Spleen (tissue), 11 donors: Measurements from ENCODE around the gene OPHN1. TPM values are rescaled to one million over a fixed set of nuclear protein-coding genes. Genes with fewer than 3 reads are reported as not detected.
"Not testable (repeated sequence)": the region's sequence is repeated elsewhere in the genome, so short reads cannot be mapped to it uniquely, and the experiment has no call there.

ENCODE experiments used
- DNase-seq: peaks from one replicate; pipeline ENCODE4 v3.0.0-alpha.2; 2020
- H3K27ac ChIP-seq, 8 donors: fragments of 200-600 bp; sonication (generic) in 7 of 8; 1 replicate in 4 of 8; 2 replicates in 4 of 8; pipeline versions ENCODE4 v1.5.0 to v1.8.0; 2016 to 2021; ENCODE audit warnings: inconsistent platforms in 4 of 8, mild to moderate bottlenecking in 4 of 8, moderate library complexity in 1 of 8
- H3K27me3 ChIP-seq, 7 donors: fragments of 200-600 bp; sonication (generic) in 6 of 7; replicated peaks in 1 of 7; 1 replicate in 4 of 7; 2 replicates in 3 of 7; pipeline versions ENCODE4 v1.5.0 to v1.8.0; 2016 to 2021; ENCODE audit warnings: inconsistent platforms in 3 of 7, mild to moderate bottlenecking in 1 of 7
- H3K36me3 ChIP-seq, 6 donors: fragments of 200-600 bp; sonication (generic) in 5 of 6; 1 replicate in 4 of 6; 2 replicates in 2 of 6; pipeline versions ENCODE4 v1.5.0 to v1.8.0; 2016 to 2021; ENCODE audit warnings: inconsistent platforms in 2 of 6
- H3K4me1 ChIP-seq, 6 donors: fragments of 200-600 bp; sonication (generic) in 5 of 6; 1 replicate in 3 of 6; 2 replicates in 3 of 6; pipeline versions ENCODE4 v1.5.0 to v1.8.0; 2016 to 2021; ENCODE audit warnings: inconsistent platforms in 3 of 6
- H3K4me3 ChIP-seq, 8 donors: fragments of 200-600 bp; sonication (generic) in 7 of 8; 1 replicate in 4 of 8; 2 replicates in 4 of 8; pipeline versions ENCODE4 v1.5.0 to v1.8.0; 2016 to 2021; ENCODE audit warnings: inconsistent platforms in 4 of 8, mild to moderate bottlenecking in 4 of 8, moderate library complexity in 2 of 8
- H3K9me3 ChIP-seq, 8 donors: fragments of 200-600 bp; sonication (generic) in 7 of 8; 1 replicate in 4 of 8; 2 replicates in 4 of 8; pipeline versions ENCODE4 v1.5.0 to v1.8.0; 2016 to 2021; ENCODE audit warnings: inconsistent platforms in 4 of 8
- POLR2A ChIP-seq, 3 donors: fragments of 450-650 bp; IDR thresholded peaks; one replicate each; pipeline ENCODE4 v1.5.1; 2017; ENCODE audit warnings: antibody characterized with exemption in 3 of 3, mild to moderate bottlenecking in 1 of 3
- POLR2AphosphoS5 ChIP-seq, 3 donors: sonication (generic); formaldehyde crosslinking; IDR thresholded peaks; one replicate each; pipeline ENCODE4 v1.5.1; 2017; ENCODE audit warnings: antibody characterized with exemption in 3 of 3
- WGBS, 5 donors: extraction: QIAGEN DNeasy Blood & Tissue Kit in 3 of 5; methylation state at CpG; one replicate each; pipeline versions ENCODE4 v1.1.5 to v1.1.7; 2013 to 2018; 5-methylcytosine and 5-hydroxymethylcytosine counted together
- intact Hi-C: fragments of 100-400 bp; cut with DNase I; formaldehyde crosslinking; loops from one replicate; pipeline ENCODE4 v1.15.0; 2023; ENCODE audit warnings: low total_unique reads
- polyA plus RNA-seq, 3 donors: library from polyadenylated mRNA; stranded (reverse); fragments of 200-250 nt; gene quantifications; one replicate each; pipeline ENCODE4 v1.2.1, GENCODE V29; 2013
- total RNA-seq, 7 donors: library from RNA; depleted of rRNA in 3 of 7; stranded (reverse); fragments of >200 nt in 3 of 7; fragmentation: NEBNext Ultra II Directional in 4 of 7; extraction: Animal tissue kit (Norgen Biotek cat#: 25700) in 4 of 7; gene quantifications; one replicate each; pipeline versions ENCODE4 v1.1.0 to v1.2.1, GENCODE V29; 2016 to 2021
- TF ChIP-seq, protein P1 (sequence below), 11 experiments: fragments of 200-600 bp in 7 of 11; fragments of 450-650 bp in 4 of 11; sonication (generic) in 4 of 11; IDR thresholded peaks in 8 of 11; conservative IDR thresholded peaks in 3 of 11; 1 replicate in 7 of 11; 2 replicates in 4 of 11; pipeline versions ENCODE4 v1.4.0 to v1.8.0; 2016 to 2021; ENCODE audit warnings: antibody characterized with exemption in 11 of 11, inconsistent platforms in 4 of 11, mild to moderate bottlenecking in 1 of 11
- donor health status: healthy with polysubstance abuse.
- donor health status: DM: no; HTN: no; CAD: no; lungs with moderate emphysema.
- donor health status: DM: no; HTN: no; CAD: no.
- donor health status: Bipolar disorder and iron deficiency.
- donor health status: healthy.
- donor health status: DM: no; HTN: no; CAD: no.
- donor health status: DM: yes; HTN: yes; CAD: no.

The OPHN1 gene
- total and polyA plus RNA-seq, 10 donors: 0.20 to 4.6 (median 3.1) TPM

DNA sequence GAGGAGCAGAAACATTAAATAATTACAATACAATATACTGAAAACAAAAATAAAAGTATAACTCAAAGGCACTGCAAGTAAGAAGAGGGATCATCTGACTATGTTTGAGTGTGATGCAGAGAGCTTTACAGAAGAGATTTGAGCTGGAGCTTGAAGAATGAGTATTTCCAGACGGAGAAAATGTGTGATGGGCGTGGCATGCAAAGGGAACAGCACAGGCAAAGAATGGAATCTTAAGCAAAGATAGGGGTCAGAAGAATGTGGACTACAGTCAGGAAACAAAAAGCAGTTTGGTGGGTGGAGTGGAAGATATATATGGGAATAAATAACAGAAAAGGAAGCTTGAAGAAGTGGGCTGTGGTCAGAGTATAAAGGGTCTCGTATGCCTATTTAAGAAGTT lies 45.5 kb downstream of the OPHN1 start:
- 73 to 92% (median 88%) methylated on average over 3 of the region's 3 CpGs for WGBS, 5 donors
- H3K36me3 ChIP-seq: no peaks in the 10 kb centered on the region

DNA sequence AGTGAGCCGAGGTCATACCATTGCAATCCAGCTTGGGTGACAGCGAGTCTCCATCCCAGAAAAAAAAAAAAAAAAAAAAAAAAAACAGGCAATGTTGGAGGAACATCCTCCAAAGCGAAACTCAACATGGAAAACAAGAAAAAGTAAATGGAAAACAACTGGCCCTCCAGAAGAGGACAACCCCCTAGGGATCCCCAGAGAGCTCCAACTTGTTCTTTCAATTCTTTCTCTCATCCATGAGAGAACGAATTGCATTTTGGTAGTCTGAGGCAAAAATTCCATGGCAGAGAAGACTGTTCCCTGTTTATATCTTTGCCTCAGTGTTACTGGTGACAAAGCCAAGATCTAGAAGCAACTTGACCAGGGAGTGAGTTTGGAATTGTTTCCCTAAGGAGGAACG lies 49.8 kb downstream of the OPHN1 start:
- DNase-seq: no peak
- Histone ChIP-seq H3K36me3 (no peaks in the 10 kb centered on the region), H3K27me3 (peaks cover 0 to 4% (median 0%) of the 10 kb centered on the region in 7 donors), H3K27ac (no peak overlapping the region), H3K4me1 (no peaks in the 10 kb centered on the region), H3K9me3 (no peaks in the 10 kb centered on the region), H3K4me3 (no peak overlapping the region)
- 74 to 91% (median 82%) methylated on average over 5 of the region's 5 CpGs for WGBS, 5 donors
- intact Hi-C loops: no loop called here
- TF ChIP-seq POLR2A (IDR thresholded peaks at IDR 0.05): no peak
- TF ChIP-seq, protein P1, sequence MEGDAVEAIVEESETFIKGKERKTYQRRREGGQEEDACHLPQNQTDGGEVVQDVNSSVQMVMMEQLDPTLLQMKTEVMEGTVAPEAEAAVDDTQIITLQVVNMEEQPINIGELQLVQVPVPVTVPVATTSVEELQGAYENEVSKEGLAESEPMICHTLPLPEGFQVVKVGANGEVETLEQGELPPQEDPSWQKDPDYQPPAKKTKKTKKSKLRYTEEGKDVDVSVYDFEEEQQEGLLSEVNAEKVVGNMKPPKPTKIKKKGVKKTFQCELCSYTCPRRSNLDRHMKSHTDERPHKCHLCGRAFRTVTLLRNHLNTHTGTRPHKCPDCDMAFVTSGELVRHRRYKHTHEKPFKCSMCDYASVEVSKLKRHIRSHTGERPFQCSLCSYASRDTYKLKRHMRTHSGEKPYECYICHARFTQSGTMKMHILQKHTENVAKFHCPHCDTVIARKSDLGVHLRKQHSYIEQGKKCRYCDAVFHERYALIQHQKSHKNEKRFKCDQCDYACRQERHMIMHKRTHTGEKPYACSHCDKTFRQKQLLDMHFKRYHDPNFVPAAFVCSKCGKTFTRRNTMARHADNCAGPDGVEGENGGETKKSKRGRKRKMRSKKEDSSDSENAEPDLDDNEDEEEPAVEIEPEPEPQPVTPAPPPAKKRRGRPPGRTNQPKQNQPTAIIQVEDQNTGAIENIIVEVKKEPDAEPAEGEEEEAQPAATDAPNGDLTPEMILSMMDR (IDR thresholded peaks at IDR 0.05 in 8 of 11, conservative IDR thresholded peaks at IDR 0.05 in 3 of 11): no peak
- no peak for TF ChIP-seq POLR2AphosphoS5 (IDR thresholded peaks at IDR 0.05)

More for the DNA sequence above, 45.5 kb downstream of the OPHN1 start:
- Histone ChIP-seq H3K27ac (no peak overlapping the region), H3K4me3 (no peak overlapping the region), H3K27me3 (peaks cover 0 to 4% (median 0%) of the 10 kb centered on the region in 7 donors), H3K9me3 (no peaks in the 10 kb centered on the region), H3K4me1 (no peaks in the 10 kb centered on the region)
- no peak for DNase-seq
- intact Hi-C loops: no loop called here
- no peak for TF ChIP-seq POLR2AphosphoS5 (IDR thresholded peaks at IDR 0.05)
- TF ChIP-seq, protein P1 (IDR thresholded peaks at IDR 0.05 in 8 of 11, conservative IDR thresholded peaks at IDR 0.05 in 3 of 11): no peak
- TF ChIP-seq POLR2A (IDR thresholded peaks at IDR 0.05): no peak

DNA sequence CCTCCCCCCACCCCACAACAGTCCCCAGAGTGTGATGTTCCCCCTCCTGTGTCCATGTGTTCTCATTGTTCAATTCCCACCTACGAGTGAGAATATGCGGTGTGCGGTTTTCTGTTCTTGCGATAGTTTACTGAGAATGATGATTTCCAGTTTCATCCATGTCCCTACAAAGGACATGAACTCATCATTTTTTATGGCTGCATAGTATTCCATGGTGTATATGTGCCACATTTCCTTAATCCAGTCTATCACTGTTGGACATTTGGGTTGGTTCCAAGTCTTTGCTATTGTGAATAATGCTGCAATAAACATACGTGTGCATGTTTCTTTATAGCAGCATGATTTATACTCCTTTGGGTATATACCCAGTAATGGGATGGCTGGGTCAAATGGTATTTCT lies 55.7 kb downstream of the OPHN1 start:
- 92 to 97% (median 93%) methylated on average over 5 of the region's 5 CpGs for WGBS, 5 donors
- H3K27me3 ChIP-seq, H3K9me3 ChIP-seq, H3K4me3 ChIP-seq, DNase-seq, H3K4me1 ChIP-seq, intact Hi-C loops, H3K36me3 ChIP-seq, H3K27ac ChIP-seq: not testable (repeated sequence)

DNA sequence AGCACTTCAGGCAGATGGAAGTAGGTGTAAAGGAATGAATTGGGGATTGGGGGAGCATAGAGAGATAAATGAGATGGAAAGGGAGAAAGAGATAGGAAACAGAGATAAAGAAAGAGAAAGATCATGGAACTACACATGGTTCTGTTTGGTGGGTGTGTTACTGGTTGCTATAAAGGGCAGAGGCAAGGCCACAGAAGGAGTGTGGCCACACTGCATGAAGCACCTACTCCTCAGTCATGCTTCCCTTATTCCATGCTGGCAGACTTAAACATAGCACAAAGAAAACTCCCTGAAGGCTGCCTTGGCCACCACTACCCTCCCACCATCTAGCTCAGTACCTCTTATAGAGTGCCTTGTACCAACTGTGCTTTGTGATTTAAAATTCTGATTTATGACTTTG lies 56.9 kb downstream of the OPHN1 start:
- Histone ChIP-seq H3K9me3 (no peaks in the 10 kb centered on the region), H3K27me3 (no peaks in the 10 kb centered on the region), H3K4me1 (no peaks in the 10 kb centered on the region), H3K27ac (no peak overlapping the region), H3K4me3 (no peak overlapping the region), H3K36me3 (no peaks in the 10 kb centered on the region)
- DNase-seq: no peak
- TF ChIP-seq, protein P1 (IDR thresholded peaks at IDR 0.05 in 8 of 11, conservative IDR thresholded peaks at IDR 0.05 in 3 of 11): no peak
- TF ChIP-seq POLR2AphosphoS5 (IDR thresholded peaks at IDR 0.05) (no peak), POLR2A (IDR thresholded peaks at IDR 0.05) (no peak)
- intact Hi-C loops: no loop called here

DNA sequence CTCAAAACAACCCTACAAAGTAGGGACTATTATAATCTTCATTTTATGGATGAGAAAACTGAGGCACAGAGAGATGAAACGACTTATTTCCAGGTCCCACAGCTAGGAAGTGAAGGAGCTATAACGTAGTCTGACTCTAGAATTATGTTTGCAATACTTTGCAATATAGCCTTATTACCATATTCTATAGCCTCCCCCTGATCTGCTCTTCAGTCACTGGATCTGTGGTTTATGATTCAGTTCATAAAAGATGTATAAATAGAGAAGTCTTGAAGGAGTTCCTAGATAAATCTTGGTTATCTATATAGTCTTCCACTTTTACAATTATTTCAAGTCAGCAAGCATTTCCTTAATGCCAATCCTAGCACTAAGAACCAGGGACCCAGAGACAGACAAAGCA lies 57.5 kb downstream of the OPHN1 start:
- no peak overlapping the region for H3K27ac ChIP-seq
- H3K36me3 ChIP-seq: no peaks in the 10 kb centered on the region
- no peak for DNase-seq
- WGBS, 5 donors: 55 to 93% (median 67%) methylated on average over 2 of the region's 2 CpGs
- intact Hi-C loops: no loop called here
- no peaks in the 10 kb centered on the region for H3K27me3 ChIP-seq
- H3K4me1 ChIP-seq: no peaks in the 10 kb centered on the region
- H3K4me3 ChIP-seq: no peak overlapping the region
- H3K9me3 ChIP-seq: no peaks in the 10 kb centered on the region
- TF ChIP-seq POLR2AphosphoS5 (IDR thresholded peaks at IDR 0.05) (no peak), POLR2A (IDR thresholded peaks at IDR 0.05) (no peak)
- TF ChIP-seq, protein P1 (IDR thresholded peaks at IDR 0.05 in 8 of 11, conservative IDR thresholded peaks at IDR 0.05 in 3 of 11): no peak
